CD4-positive, alpha-beta T cell treated with Interleukin-21 for 1 hour (primary cell): Measurements from ENCODE around the gene MAPK13.
A peak's percentile ranks its signal among the peaks of the same experiment; 100 is the strongest.
"Not testable (repeated sequence)": the region's sequence is repeated elsewhere in the genome, so short reads cannot be mapped to it uniquely, and the experiment has no call there.

ENCODE experiments used
- DNase-seq: peaks from one replicate; pipeline ENCODE4 v3.0.0-alpha.2; 2020

The MAPK13 gene

GRCh38 chr6:36115412-36115811 is 14.9 kb upstream of the MAPK13 start:
- DNase-seq = no peak

- DNase-seq = no peak
These were observed 14.0 kb upstream of the MAPK13 start for GRCh38 chr6:36116066-36116864.

GRCh38 chr6:36116943-36117342 is 13.4 kb upstream of the MAPK13 start:
- no peak for DNase-seq

GRCh38 chr6:36117658-36118549 is 12.4 kb upstream of the MAPK13 start:
- DNase-seq = no peak

- DNase-seq = peak; percentile 83
These were observed 11.7 kb upstream of the MAPK13 start for GRCh38 chr6:36118550-36119107.

- no peak for DNase-seq
These were observed 11.1 kb upstream of the MAPK13 start for GRCh38 chr6:36119209-36119608.

DNA sequence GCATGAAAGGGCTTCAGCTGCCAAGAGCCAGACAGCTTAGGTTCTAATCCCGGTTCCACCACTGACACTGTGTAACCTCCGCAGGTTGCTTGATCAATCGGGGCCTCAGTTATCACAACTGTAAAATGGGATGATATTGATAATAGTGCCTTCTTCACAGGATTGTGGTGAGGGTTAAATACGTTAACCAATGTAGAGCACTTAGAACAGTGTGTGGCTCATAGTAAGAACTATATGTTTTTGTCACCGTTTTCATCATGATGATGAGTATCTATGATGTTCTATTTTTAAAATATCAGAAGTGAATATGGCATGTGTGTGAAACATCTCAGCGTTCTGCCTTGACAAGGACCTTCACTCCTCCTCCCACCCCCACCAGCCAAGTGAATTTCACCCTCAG is 10.3 kb upstream of the MAPK13 start:
- no peak for DNase-seq

DNA sequence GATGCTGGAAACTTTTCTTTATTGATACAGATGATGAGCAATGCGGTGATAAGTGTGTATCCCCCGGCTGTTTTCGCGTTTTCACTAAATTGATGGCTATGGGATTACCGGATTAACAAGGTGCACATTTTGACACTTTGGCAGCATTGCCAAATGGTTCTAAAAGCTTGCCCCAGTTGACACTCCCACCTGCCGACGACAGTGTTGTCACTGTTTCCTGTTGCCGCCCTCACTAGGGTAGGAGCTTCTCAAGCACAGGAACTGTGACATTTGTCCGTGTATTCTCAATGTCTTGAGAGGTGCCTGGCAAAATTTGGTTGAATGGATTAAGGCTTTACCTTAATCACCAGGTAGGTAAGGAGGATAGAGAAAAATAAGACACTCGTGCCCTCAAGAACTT is 9.8 kb upstream of the MAPK13 start:
- peak; percentile 86 for DNase-seq

DNA sequence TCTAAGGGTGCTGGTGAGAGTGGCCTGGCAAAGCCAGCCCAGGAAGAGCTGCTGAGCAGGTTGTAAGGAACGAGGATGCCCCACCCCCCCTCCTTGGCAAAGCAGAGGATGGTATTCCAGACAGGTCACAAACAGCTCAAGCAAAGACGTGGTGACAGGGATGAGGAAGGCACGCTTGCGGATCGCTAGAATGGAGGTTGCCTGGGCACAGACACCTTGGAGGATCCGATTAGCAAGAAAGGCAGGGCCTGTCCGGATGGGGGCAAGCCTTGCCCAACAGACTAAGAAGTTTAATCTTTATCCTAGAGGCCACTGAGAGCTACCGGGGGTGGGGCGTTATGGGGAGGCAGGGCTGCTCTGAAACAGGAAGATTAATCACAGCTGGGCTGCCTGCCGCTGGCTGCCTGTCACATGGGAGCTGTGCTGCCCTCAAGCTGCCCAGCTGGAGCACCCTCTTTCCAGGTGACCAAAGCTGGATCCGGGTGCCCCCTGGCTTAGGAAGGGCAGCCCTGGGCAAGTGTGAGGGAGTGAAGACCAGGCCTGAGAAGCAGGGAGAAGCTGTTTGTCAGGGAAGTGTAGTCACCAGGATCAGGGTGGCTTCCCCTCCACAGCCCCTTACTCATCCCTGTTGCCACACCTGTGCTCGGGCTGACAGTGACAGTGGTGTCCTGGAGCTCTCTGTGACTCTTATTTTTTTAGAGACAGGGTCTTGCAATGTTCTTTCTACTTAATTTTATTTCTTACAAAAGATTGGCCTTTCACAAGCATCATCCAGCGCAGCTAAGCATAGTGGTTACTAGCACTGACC is 9.1 kb upstream of the MAPK13 start:
- peak; percentile 73 for DNase-seq

DNA sequence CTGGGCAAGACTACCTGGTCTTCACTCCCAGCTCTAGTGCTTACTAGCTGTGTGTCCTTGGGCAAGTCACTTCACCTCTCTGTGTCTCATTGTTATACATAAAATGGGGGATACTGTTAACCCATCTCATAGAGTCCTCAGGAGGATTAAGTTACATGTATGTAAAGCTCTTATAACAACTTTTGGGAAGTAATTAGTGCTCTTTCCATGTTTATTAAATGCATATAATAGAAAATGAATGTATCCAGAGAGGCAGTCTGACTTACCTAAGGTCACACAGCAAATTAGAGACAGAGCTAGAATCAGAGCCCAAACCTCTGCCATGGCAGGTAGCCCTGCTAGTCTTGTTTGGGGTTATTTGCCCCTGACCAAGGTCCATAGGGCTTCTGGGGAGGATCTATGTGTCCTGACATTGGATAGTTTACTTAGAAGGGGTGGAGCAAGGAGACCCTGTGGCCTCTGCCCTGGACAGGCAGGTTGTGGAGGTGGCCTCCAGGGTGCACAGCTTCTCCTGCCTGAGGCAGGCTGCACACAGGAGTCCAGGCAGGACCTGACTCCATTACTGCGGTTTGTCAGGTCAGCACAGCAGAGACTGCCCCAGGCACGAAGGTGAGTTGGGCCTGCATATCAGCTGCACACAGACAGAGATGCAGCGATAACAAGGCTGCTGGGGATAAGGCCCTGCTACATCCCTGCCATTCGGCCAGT is 8.4 kb upstream of the MAPK13 start:
- DNase-seq = no peak

- DNase-seq = no peak
These were observed 7.6 kb upstream of the MAPK13 start for GRCh38 chr6:36122495-36123269.

GRCh38 chr6:36123270-36124139 is 6.8 kb upstream of the MAPK13 start:
- peak; percentile 96 for DNase-seq

DNA sequence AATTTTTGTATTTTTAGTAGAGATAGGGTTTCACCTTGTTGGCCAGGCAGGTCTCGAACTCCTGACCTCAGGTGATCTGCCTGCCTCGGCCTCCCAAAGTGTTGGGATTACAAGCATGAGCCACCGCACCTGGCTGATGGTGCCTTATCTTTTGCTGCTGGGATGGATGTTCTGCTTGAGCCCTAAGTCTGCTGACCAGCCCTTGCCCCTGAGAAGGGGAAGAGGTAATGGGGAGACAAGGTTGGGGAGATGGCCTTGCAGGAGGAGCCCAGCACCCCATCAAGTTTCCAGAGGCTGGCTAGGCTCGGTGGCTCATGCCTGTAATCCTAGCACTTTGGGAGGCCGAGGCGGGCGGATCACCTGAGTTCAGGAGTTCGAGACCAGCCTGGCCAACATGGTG is 6.0 kb upstream of the MAPK13 start:
- not testable (repeated sequence) for DNase-seq

DNA sequence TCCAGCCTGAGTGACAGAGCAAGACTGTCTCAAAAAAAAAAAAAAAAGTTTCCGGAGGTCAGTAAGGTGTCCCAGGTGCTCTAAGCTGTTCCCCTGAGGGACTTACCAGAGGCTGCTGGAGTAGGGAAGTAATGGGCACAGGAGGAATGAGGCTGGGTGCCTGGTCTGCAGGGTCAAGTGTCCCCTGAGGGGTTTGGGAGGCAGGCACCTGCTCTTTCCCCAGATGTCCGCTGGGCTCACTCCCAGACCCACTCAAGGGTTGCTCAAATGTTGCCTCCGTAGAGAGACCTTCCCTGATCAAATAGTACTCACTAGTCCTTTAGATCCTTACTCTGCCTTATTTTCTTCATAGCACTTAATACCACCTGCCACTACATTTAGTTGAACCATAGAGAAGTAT is 5.4 kb upstream of the MAPK13 start:
- DNase-seq = no peak

GRCh38 chr6:36125575-36125974 is 4.7 kb upstream of the MAPK13 start:
- no peak for DNase-seq

GRCh38 chr6:36126121-36126520 is 4.2 kb upstream of the MAPK13 start:
- no peak for DNase-seq

DNA sequence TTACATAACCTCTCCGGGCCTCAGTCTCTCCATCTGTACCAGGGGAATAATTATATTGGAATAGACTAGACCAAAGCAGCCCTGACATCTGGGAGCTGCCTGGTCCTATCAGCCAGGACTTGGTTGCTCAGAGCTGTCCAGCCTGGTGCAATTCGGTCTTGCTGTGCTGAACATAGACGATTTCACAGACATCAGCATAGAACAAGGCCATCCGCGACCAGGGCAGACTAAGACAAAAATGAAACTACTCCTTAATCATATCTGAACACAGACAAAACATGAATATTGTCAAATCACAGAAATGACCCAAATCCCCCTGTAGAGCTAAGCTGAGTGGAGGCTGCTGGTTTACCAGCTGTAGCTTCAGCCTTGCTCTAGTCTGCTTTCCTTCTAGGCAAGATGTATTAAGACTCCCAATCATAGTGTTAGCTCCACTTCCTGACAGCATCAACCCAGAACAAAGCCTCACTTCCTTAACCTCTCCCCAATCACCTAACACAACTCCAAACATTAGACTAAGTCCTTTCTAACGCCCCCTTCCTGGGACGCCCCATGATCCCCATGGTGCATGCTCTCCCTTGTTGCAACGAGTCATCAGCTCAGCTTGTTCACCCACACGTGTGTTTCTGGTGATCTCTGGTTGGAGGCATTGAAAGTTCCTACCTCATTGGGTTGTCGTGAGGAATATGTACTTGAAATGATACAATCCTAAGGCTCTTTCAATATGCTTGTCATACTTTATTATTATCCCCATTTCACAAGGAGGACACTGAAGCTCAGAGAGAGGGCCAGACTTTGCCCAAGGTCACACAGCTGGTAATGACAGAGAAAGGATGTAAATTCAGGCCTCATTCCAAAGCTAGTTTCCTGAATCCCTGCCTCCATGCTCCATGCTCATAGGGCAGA is 3.5 kb upstream of the MAPK13 start:
- no peak for DNase-seq

- DNase-seq = no peak
These were observed 2.8 kb upstream of the MAPK13 start for GRCh38 chr6:36127462-36128016.

DNA sequence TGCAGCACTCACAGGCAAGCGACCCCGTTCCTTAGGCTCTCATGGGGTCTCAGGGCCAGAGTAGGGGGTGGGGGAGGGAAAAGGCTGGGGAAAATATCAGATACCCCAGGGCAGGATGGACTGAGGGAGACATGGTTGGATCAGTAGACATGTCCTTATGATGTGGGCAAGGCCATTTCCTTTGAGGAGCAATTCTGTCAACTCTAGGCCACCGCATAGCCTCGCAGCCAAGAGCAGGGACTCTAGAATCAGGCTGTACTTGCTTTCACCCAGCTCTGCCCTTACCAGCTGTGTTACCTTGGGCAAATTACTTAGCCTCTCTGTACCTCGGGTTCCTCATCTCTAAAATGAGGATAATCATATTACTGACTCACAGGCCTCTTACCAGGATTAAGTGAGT is 2.2 kb upstream of the MAPK13 start:
- no peak for DNase-seq
